HL-60 (cell line): Measurements from ENCODE around the gene CT45A9.
"Not testable (repeated sequence)": the region's sequence is repeated elsewhere in the genome, so short reads cannot be mapped to it uniquely, and the experiment has no call there.

Experiments used
- CTCF ChIP-seq: IDR thresholded peaks from one replicate; pipeline ENCODE4 v1.5.1; 2011; ENCODE audit warnings: low read length, control low read depth, inconsistent platforms; ENCODE audit not compliant: insufficient read depth
- GABPA ChIP-seq: IDR thresholded peaks from 2 replicates; pipeline ENCODE4 v1.6.1; 2012; ENCODE audit warnings: low read depth
- POLR2AphosphoS5 ChIP-seq: IDR thresholded peaks from 2 replicates; pipeline ENCODE4 v1.6.1; 2012; ENCODE audit warnings: low read depth
- REST ChIP-seq: IDR thresholded peaks from 2 replicates; pipeline ENCODE4 v1.6.1; 2012; ENCODE audit warnings: low read depth; ENCODE audit not compliant: insufficient replicate concordance

- not testable (repeated sequence) for TF ChIP-seq CTCF, REST, GABPA, POLR2AphosphoS5
These were observed 34.4 kb downstream of the CT45A9 start, which contains the start of gene CT45A7 for GRCh38 chrX:135837180-135837579.
